GM21529 (cell line): Measurements from ENCODE around the gene CEBPA.

Experiments
- ATAC-seq: cut with Tn5 transposase; IDR thresholded peaks from one replicate; pipeline ENCODE4 v1.9.1; 2021; ENCODE audit not compliant: unreplicated experiment

The CEBPA gene

DNA sequence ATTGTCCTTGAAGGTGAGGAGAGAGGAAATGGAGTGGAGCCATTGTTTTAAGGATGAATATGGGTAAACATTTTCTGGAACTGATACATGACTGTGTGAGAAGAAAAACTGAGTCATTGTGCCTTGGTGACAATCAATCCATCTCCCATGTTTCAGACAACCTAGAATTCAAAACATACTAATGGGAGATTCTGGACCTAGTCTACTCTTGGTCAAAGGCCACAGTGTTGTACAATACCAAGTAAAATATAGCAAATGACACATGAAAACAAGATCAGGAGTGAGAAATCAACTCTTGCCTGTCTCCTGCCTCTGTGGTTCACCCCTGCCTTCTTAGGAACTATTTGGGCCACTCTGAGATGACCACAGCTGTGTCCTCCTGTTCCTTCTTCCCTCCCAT lies 13.1 kb downstream of the CEBPA start:
- ATAC-seq = no peak

DNA sequence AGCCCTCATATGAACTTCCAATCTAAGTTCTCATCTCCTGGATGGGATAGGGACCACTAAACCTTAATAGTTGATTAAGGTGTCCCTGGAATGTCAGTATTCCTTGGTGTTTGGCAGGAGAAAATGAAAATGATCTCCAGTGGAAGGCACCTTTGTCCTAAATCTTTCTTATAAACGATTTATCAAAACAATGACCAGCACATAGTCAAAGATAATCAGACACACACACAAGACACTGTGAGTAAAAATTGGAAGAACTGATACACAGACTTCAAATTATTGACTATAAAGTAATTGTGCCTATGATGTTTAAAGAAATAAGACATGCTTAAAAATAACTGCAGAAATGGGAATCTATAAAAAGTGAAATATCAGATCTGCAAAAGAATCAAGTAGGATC lies 13.7 kb downstream of the CEBPA start:
- no peak for ATAC-seq

GRCh38 chr19:33287927-33288326 lies 14.4 kb downstream of the CEBPA start:
- no peak for ATAC-seq

- ATAC-seq = no peak
These were observed 14.9 kb downstream of the CEBPA start for GRCh38 chr19:33287438-33287837.

- ATAC-seq = no peak
These were observed 15.4 kb downstream of the CEBPA start for GRCh38 chr19:33286899-33287298.

DNA sequence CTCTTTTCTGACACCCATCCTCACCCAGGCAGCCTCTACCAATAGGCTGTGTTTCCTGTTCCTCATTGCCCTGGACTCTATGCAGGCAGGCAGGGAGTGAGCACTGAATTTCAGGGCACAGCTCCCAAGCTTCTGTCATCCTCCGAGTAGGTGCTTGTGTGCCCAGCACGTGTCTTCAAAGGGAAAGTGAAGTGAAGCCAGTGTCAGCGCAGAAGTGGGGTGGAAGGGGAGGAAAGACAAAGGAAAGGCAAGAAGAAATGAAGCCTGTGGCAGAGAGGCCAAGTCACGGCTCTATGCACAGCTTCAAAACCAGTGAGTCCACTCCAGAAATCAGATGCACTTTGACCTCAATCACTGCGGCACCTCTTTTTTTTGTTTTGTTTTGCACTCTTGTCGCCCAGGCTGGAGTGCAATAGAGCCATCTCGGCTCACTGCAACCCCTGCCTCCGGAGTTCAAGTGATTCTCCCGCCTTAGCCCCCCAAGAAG lies 16.9 kb downstream of the CEBPA start:
- no peak for ATAC-seq

GRCh38 chr19:33284756-33285155 lies 17.6 kb downstream of the CEBPA start:
- no peak for ATAC-seq

- no peak for ATAC-seq
These were observed 18.1 kb downstream of the CEBPA start for GRCh38 chr19:33284146-33284643.

GRCh38 chr19:33283589-33283988 lies 18.7 kb downstream of the CEBPA start:
- no peak for ATAC-seq

DNA sequence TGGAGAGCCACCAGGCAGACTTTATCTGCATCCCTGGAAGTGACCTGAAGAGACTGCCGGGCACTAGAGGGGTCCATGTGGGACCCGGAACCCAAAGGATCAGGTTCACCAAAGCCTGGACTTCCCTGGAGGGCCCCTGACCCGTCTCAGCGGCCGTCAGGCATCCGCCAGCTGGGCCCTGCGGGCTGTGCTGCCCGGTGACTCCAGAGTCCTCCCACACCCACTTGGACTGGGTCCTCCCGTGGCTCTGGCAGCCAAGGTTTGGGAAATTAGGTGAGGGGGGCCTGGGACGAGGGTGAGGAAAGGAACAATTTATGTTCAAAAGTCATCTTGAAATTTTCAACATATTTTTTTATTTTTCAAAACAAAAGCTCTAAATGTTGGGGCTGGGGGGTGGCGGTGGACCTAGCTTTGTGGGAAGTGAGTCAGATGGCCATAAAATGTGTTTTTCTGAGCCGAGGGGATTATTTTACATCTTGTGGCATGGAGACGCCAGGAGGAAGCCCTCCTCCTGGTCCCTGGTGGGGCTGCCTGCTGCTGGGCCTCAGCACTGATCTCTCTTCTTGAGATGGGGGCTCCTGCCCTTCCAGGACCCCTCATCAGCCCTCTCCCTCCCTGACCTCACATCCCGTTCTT lies 20.2 kb downstream of the CEBPA start:
- no peak for ATAC-seq

GRCh38 chr19:33281296-33281926 lies 20.9 kb downstream of the CEBPA start:
- ATAC-seq = no peak

- ATAC-seq = peak; percentile 81
These were observed 21.9 kb downstream of the CEBPA start for GRCh38 chr19:33280351-33280921.

DNA sequence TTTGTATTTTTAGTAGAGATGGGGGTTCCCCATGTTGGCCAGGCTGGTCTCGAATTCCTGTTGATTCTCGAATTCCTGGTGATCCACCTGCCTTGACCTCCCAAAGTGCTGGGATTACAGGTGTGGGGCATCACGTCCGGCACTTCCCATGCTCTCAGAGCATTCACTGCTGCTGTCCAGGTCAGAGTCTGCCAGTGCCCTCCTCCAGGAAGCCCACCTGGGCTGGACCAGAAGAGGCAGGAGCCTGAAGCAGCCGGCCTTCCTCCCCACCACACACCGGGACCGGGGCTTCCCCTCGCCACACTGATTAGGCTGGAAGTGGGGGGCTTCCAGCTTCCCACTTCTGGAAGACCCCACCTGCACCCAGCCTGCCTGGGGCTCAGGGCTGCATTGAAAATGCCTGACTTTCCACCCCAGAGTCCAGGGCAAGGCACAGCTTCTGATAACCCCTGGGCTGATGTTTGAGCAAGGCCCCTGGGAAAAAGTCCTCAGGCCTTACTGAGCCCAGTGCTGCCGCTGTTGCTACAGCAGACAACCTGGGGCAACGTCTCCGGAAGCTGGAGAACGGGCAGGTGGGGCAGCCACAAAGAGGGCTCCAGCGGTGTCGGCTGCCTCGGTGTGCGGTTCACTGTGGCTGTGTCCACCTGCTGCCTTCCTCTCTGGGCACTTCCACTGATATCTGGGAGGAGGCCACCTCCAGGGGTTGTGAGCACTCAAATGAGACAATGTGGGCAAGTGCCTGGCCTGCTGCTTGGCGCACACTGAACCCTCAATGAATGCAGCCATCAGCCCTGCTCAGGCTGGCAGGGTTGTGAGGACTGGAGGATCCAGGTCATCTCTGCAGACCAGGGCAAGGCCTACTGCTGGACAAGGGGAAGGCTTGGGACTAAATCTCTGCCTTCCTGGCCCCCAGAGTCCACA lies 22.6 kb downstream of the CEBPA start:
- ATAC-seq = no peak

DNA sequence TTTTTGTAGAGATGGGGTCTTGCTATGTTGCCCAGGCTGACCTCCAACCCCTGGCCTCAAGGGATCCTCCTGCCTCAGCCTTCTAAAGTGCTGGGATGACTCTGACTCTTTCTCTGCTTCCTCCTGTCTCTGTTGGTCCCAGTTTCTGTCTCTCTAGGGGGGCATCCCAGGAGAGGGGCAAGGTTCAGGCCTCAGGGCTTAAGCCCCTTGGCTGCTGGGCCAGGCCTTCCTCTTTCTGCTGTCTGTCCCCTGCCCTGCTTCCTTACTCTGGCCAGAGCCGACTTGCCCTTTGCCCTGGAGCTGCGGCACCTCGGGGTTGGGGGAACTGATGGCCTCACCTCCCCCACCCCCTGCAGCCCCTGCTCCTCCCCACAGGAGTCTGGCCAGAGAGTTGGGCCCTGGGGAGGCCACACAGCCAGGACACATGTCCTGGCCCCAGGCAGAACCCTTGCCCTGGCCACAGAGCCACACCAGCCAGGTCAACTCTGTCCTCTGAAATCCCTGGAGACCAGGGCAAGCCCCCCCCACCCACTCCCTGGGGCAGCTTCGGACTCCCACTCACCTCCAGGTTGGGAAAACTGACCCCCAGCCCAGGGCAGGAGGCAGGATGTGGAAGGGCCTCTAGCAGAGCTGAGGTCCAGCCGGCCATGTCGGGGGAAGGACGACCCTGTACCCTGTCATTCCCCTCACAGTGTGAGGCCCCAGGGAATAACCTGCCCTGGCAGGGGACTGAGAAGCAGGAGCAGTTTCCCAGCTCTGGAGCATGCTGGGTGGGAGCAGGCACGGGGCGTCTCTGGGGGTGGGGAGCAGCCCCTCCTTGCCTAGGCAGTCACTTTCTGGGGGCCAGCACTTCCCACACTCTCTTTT lies 23.7 kb downstream of the CEBPA start:
- ATAC-seq = no peak

DNA sequence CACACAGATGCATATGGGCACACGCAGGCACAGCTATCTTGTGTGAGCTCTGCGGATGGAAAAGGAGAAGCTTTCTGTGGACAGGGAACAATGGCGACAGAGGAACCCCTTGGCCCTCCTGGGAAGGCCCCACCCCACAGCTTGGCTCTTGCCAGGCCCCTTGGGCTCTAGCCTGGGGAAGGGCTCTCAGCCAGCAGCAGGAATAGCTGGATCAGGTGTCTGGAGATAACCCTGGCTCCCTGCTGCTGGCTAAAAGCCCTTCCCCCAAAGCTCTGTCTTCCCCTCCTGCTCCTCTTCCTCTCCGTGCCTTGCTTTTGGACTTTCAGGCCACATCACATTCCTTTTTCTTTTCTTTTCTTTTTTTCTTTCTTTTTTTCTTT lies 24.3 kb downstream of the CEBPA start:
- ATAC-seq = no peak

- ATAC-seq = no peak
These were observed 24.9 kb downstream of the CEBPA start for GRCh38 chr19:33277434-33277833.

DNA sequence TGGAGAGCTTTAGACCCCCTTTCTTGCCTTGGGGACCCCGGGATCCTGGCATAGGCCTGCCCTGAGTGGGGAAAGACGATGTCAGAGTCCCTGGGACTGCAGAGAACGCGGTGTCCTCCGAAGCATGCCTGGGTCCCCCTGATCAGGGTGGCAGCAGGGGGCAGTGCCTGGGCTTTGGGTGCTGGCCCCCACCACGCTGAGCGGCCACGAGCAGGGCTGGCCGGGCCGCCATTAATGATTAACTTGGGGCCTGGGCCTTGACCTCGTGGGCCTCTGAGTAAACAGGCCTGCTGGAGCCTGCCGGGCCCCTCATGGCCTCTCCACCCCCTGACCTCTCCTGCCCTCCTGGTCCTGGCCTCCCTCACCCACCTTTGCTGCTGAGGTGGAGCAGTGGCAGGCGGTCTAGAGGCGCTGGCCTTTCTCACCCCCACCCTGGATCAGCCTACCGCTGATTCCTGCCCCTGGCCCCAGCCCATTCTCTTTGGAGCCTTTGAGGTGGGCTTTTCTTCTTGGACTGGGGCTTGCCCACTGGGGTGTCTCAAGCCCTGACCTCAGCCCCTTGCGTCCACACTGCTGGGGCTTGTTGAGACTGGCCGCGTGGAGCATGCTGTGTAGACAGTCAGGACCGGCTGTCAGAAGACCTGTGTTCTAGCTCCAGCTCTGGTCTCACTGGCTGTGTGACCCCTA lies 26.3 kb downstream of the CEBPA start:
- no peak for ATAC-seq

- no peak for ATAC-seq
These were observed 26.8 kb downstream of the CEBPA start for GRCh38 chr19:33275559-33275932.

DNA sequence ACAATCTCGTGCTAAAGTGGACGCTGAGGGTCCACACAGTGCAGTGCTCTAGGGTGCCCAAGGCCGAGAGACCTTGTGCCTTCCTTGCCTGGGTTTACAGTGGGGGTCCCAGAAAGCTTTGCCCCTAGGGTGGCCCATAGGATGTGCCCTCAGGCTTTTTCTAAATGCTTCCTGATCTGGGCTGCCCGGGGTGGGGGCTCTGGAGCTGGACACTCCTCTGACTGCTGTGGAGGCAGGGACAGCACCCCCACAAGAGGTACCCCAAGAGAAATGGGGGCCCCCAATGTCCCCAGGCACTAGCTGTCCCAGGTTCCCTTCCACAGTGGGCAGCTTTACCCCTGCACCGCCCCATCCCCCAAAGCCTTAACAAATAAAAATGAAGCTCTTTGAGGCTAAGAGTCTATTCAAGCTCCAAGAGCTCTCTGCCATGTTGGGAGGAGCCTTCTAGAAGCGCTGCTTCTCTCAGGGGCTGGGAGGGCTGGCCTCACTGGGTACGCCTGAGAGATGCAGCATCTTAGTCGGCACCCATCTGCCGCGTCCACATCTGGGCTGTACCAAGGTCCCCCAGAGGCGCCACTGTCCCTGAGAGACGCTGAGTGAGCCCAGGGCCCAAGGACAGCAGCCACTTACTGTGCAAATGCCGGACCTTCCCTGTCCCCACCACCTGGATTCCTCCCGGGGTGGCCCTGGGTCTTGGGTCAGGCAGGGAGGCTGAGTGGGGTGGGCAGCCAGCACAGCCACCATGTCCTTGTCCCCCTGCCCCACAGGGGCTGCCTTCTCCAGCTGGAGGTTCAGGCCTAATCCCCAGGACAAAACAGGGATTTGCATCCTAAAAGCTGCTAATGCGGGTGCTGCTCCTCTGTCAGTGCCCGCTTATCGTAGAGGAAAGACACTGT lies 27.4 kb downstream of the CEBPA start:
- ATAC-seq = no peak
